Esophagus squamous epithelium (tissue), 5 donors: ENCODE measurements around the gene TPRG1. TPM values are rescaled to one million over a fixed set of nuclear protein-coding genes. Genes with fewer than 3 reads are reported as not detected.

Experiments
- DNase-seq: peaks from one replicate; lab custom pipeline; 2025; lab: John Stamatoyannopoulos, UW
- H3K27ac ChIP-seq, 4 donors: fragments of 200-600 bp; sonication (generic); one replicate each; pipeline ENCODE4 v1.5.1; 2016 to 2019; ENCODE audit warnings: mild to moderate bottlenecking in 1 of 4
- H3K27me3 ChIP-seq, 4 donors: fragments of 200-600 bp; sonication (generic); 1 replicate in 3 of 4; 2 replicates in 1 of 4; pipeline versions ENCODE4 v1.5.1 to v1.6.0; 2017 to 2021; ENCODE audit warnings: antibody characterized with exemption in 1 of 4
- H3K36me3 ChIP-seq, 3 donors: fragments of 200-600 bp; sonication (generic); one replicate each; pipeline ENCODE4 v1.5.1; 2016 to 2019
- H3K4me1 ChIP-seq, 3 donors: fragments of 200-600 bp; sonication (generic); one replicate each; pipeline ENCODE4 v1.5.1; 2017 to 2019
- H3K4me3 ChIP-seq, 4 donors: fragments of 200-600 bp; sonication (generic); 1 replicate in 3 of 4; 2 replicates in 1 of 4; pipeline ENCODE4 v1.5.1; 2016 to 2019; ENCODE audit warnings: mild to moderate bottlenecking in 2 of 4, moderate library complexity in 1 of 4
- H3K9me3 ChIP-seq, 3 donors: fragments of 200-600 bp; sonication (generic); one replicate each; pipeline ENCODE4 v1.5.1; 2016 to 2019
- CTCF ChIP-seq, 6 experiments: fragments of 450-650 bp in 4 of 6; fragments of 200-600 bp in 2 of 6; sonication (generic) in 2 of 6; IDR thresholded peaks; one replicate each; pipeline ENCODE4 v1.5.1; 2016 to 2019; ENCODE audit warnings: antibody characterized with exemption in 6 of 6, mild to moderate bottlenecking in 4 of 6, moderate library complexity in 4 of 6
- POLR2A ChIP-seq, 4 donors: fragments of 450-650 bp; IDR thresholded peaks; one replicate each; pipeline ENCODE4 v1.6.1; 2017; ENCODE audit warnings: antibody characterized with exemption in 4 of 4, mild to moderate bottlenecking in 4 of 4, moderate library complexity in 3 of 4
- WGBS, 2 donors: methylation state at CpG; one replicate each; pipeline ENCODE4 v1.1.5; 2018; 5-methylcytosine and 5-hydroxymethylcytosine counted together
- intact Hi-C: fragments of 100-400 bp; cut with DNase I; formaldehyde crosslinking; loops from one replicate; pipeline ENCODE4 v1.15.0; 2022
- total RNA-seq, 4 donors: library from RNA; depleted of rRNA; stranded (reverse); fragments of >200 nt; gene quantifications; one replicate each; pipeline ENCODE4 v1.1.0, GENCODE V29; 2016
- donor health status: DM: yes; HTN: yes; CAD: no.

Gene TPRG1
- total RNA-seq, 4 donors from 2014 or later, result 15.1 to 23.3 (median 22.1) TPM

GRCh38 chr3:189309400-189309975 is 137.7 kb downstream of the TPRG1 start:
- Histone ChIP-seq H3K27me3 (no peaks in the 10 kb centered on the region), H3K4me1 (peaks cover 3 to 45% (median 17%) of the 10 kb centered on the region in 3 donors), H3K36me3 (no peaks in the 10 kb centered on the region), H3K27ac (peak overlapping the region; percentile 26 to 74 (median 55)), H3K9me3 (no peaks in the 10 kb centered on the region), H3K4me3 (no peak overlapping the region)
- TF ChIP-seq CTCF (IDR thresholded peaks at IDR 0.05) (no peak), POLR2A (IDR thresholded peaks at IDR 0.05) (no peak)
- intact Hi-C loops, result no loop called here
- DNase-seq, result no peak
- WGBS, 2 donors, result 38 to 46% methylated on average over 6 of the region's 6 CpGs

GRCh38 chr3:189311521-189311920 is 139.8 kb downstream of the TPRG1 start:
- Histone ChIP-seq H3K4me1 (peaks cover 3 to 36% (median 17%) of the 10 kb centered on the region in 3 donors), H3K4me3 (no peak overlapping the region), H3K36me3 (no peaks in the 10 kb centered on the region), H3K27ac (no peak overlapping the region), H3K27me3 (no peaks in the 10 kb centered on the region), H3K9me3 (no peaks in the 10 kb centered on the region)
- no peak for TF ChIP-seq CTCF (IDR thresholded peaks at IDR 0.05)
- intact Hi-C loops, result no loop called here
- 98 to 100% methylated on average over 2 of the region's 2 CpGs for WGBS, 2 donors
- no peak for DNase-seq

- WGBS, 2 donors, result 78 to 85% methylated on average over 4 of the region's 4 CpGs
These were observed 141.1 kb downstream of the TPRG1 start for GRCh38 chr3:189312866-189313265.

GRCh38 chr3:189316296-189317019 is 144.7 kb downstream of the TPRG1 start:
- intact Hi-C loops, result no loop called here
- Histone ChIP-seq H3K27me3 (no peaks in the 10 kb centered on the region), H3K4me3 (no peak overlapping the region), H3K4me1 (no peaks in the 10 kb centered on the region), H3K9me3 (no peaks in the 10 kb centered on the region), H3K36me3 (no peaks in the 10 kb centered on the region), H3K27ac (peak overlapping the region in 1 of 4 donors; percentile 10)
- TF ChIP-seq CTCF (IDR thresholded peaks at IDR 0.05) (no peak), POLR2A (IDR thresholded peaks at IDR 0.05) (no peak)
- no peak for DNase-seq
- WGBS, 2 donors, result 49 to 54% methylated on average over 5 to 6 of the region's 6 CpGs

More at GRCh38 chr3:189312866-189313265, 141.1 kb downstream of the TPRG1 start:
- no peak overlapping the region for H3K27ac ChIP-seq
- intact Hi-C loops, result no loop called here
- no peaks in the 10 kb centered on the region for H3K36me3 ChIP-seq
- H3K27me3 ChIP-seq, result no peaks in the 10 kb centered on the region
- TF ChIP-seq CTCF (IDR thresholded peaks at IDR 0.05) (no peak), POLR2A (IDR thresholded peaks at IDR 0.05) (no peak)
- DNase-seq, result no peak
- no peak overlapping the region for H3K4me3 ChIP-seq
- no peaks in the 10 kb centered on the region for H3K9me3 ChIP-seq
- H3K4me1 ChIP-seq, result peaks cover 3 to 26% (median 17%) of the 10 kb centered on the region in 3 donors

GRCh38 chr3:189317911-189318310 is 146.1 kb downstream of the TPRG1 start:
- H3K4me1 ChIP-seq, result peaks cover 0 to 12% (median 0%) of the 10 kb centered on the region in 3 donors
- no peaks in the 10 kb centered on the region for H3K36me3 ChIP-seq
- TF ChIP-seq POLR2A (IDR thresholded peaks at IDR 0.05) (no peak), CTCF (IDR thresholded peaks at IDR 0.05) (no peak)
- 76 to 85% methylated on average over 3 of the region's 3 CpGs for WGBS, 2 donors
- H3K9me3 ChIP-seq, result no peaks in the 10 kb centered on the region
- H3K27ac ChIP-seq, result no peak overlapping the region
- no peaks in the 10 kb centered on the region for H3K27me3 ChIP-seq
- H3K4me3 ChIP-seq, result no peak overlapping the region
- intact Hi-C loops, result no loop called here
- DNase-seq, result no peak
